ENCODE measurements around the gene TNFRSF25. TPM values are rescaled to one million over a fixed set of nuclear protein-coding genes. Genes with fewer than 3 reads are reported as not detected.

The TNFRSF25 gene
- total and polyA plus RNA-seq, 10 of the 15 experiments (the other 5 are each of a cell fraction or from before 2014, with no cell fraction given) = 0.23 to 8.6 (median 0.46) TPM; not detected in 5

- Histone ChIP-seq H3K4me3 (no peak overlapping the region), H3K9me3 (replicated peaks; ENCODE audit: control insufficient read depth, insufficient read depth, low read length) (no peaks in the 10 kb centered on the region), H3K27me3 (replicated peaks in 1 of 2; ENCODE audit: control insufficient read depth in 2 of 2, insufficient read depth in 2 of 2, low read length in 1 of 2) (no peaks in the 10 kb centered on the region; a peak in 1 of 4 replicates), H3K4me1 (ENCODE audit: control insufficient read depth, insufficient read depth, low read length) (no peaks in the 10 kb centered on the region), H3K9ac (ENCODE audit: control insufficient read depth, insufficient read depth, low read length) (no peak overlapping the region), H3K79me2 (ENCODE audit: control insufficient read depth, insufficient read depth, low read length) (no peaks in the 10 kb centered on the region), H4K20me1 (ENCODE audit: control insufficient read depth, insufficient read depth) (no peaks in the 10 kb centered on the region), H3K36me3 (ENCODE audit: control insufficient read depth in 2 of 2, insufficient read depth in 2 of 2, low read length in 1 of 2) (no peaks in the 10 kb centered on the region), H2AFZ (ENCODE audit: control insufficient read depth, low read depth, low read length) (no peak overlapping the region), H3K4me2 (ENCODE audit: control insufficient read depth, insufficient read depth) (no peak overlapping the region), H3K27ac (ENCODE audit: control insufficient read depth, insufficient read depth) (no peak overlapping the region)
- ChIA-PET SMC1A (ENCODE audit: uncharacterized antibody, unreplicated experiment) (interaction anchor here (0.9 to 1.5 kb wide), 3 partner anchors 11 to 23 kb away, joined by 3 read pairs; partner anchors contain the start of gene PLEKHG5), POLR2A (interaction anchor here (1.0 kb wide), 1 partner anchor 106 kb away, joined by 3 read pairs; no protein-coding TSS in a partner anchor), RAD21 (ENCODE audit: unreplicated experiment) (interaction anchor here (1.1 to 1.4 kb wide), 3 partner anchors 11 to 42 kb away, joined by 3 to 6 read pairs (median 3); partner anchors contain the start of gene TAS1R1), CTCF (interaction anchor here (1.0 to 3.5 kb wide), 8 partner anchors 9 to 308 kb away, joined by 3 to 25 read pairs (median 4); partner anchors contain the start of gene PLEKHG5)
- BruUV-seq (replicated peaks) = no TSS peak
- in situ Hi-C loops (cut with MboI) = no loop called here
- WGBS (ENCODE audit: insufficient coverage, insufficient replicate concordance, low lambda C conversion rate, missing lambda C conversion rate) = 30% methylated on average over 9 of the region's 9 CpGs
- peak; percentile 90 for ATAC-seq
- intact Hi-C loops (cut with micrococcal nuclease; ENCODE audit: unreplicated experiment) = no loop called here
- TF ChIP-seq SUPT20H (IDR thresholded peaks at IDR 0.05; ENCODE audit: borderline replicate concordance, control insufficient read depth, low read depth, low read length) (no peak), IKZF1 (conservative IDR thresholded peaks at IDR 0.05) (peak; percentile 29; the same call in 1 of the 2 replicates)
- no peak for FAIRE-seq
- DNase-seq (ENCODE audit: low read depth, low spot score) = no peak
Measured at GRCh38 chr1:6513320-6513801, 47.4 kb upstream of the TNFRSF25 start.

GRCh38 chr1:6512908-6513280 is 46.9 kb upstream of the TNFRSF25 start:
- Histone ChIP-seq H3K9me3 (replicated peaks; ENCODE audit: control insufficient read depth, insufficient read depth, low read length) (no peaks in the 10 kb centered on the region), H3K4me1 (ENCODE audit: control insufficient read depth, insufficient read depth, low read length) (no peaks in the 10 kb centered on the region), H2AFZ (ENCODE audit: control insufficient read depth, low read depth, low read length) (no peak overlapping the region), H4K20me1 (ENCODE audit: control insufficient read depth, insufficient read depth) (no peaks in the 10 kb centered on the region), H3K36me3 (ENCODE audit: control insufficient read depth in 2 of 2, insufficient read depth in 2 of 2, low read length in 1 of 2) (no peaks in the 10 kb centered on the region), H3K27me3 (replicated peaks in 1 of 2; ENCODE audit: control insufficient read depth in 2 of 2, insufficient read depth in 2 of 2, low read length in 1 of 2) (no peaks in the 10 kb centered on the region; a peak in 1 of 4 replicates), H3K4me2 (ENCODE audit: control insufficient read depth, insufficient read depth) (no peak overlapping the region), H3K79me2 (ENCODE audit: control insufficient read depth, insufficient read depth, low read length) (no peaks in the 10 kb centered on the region), H3K4me3 (no peak overlapping the region), H3K9ac (ENCODE audit: control insufficient read depth, insufficient read depth, low read length) (no peak overlapping the region), H3K27ac (ENCODE audit: control insufficient read depth, insufficient read depth) (no peak overlapping the region)
- ChIA-PET POLR2A (interaction anchor here (1.0 kb wide), 1 partner anchor 107 kb away, joined by 3 read pairs; no protein-coding TSS in a partner anchor), SMC1A (ENCODE audit: uncharacterized antibody, unreplicated experiment) (interaction anchor here (0.9 to 1.5 kb wide), 3 partner anchors 10 to 22 kb away, joined by 3 read pairs; partner anchors contain the start of gene PLEKHG5), RAD21 (ENCODE audit: unreplicated experiment) (interaction anchor here (1.1 to 1.4 kb wide), 3 partner anchors 12 to 42 kb away, joined by 3 to 6 read pairs (median 3); partner anchors contain the start of gene TAS1R1), CTCF (interaction anchor here (1.0 to 3.5 kb wide), 8 partner anchors 9 to 308 kb away, joined by 3 to 25 read pairs (median 4); partner anchors contain the start of gene PLEKHG5)
- intact Hi-C loops (cut with micrococcal nuclease; ENCODE audit: unreplicated experiment) = no loop called here
- ATAC-seq (no peak), FAIRE-seq (no peak), DNase-seq (ENCODE audit: low read depth, low spot score) (no peak)
- WGBS (ENCODE audit: insufficient coverage, insufficient replicate concordance, low lambda C conversion rate, missing lambda C conversion rate) = 38% methylated on average over 8 of the region's 8 CpGs
- no TSS peak for BruUV-seq (replicated peaks)
- in situ Hi-C loops (cut with MboI) = no loop called here
- no peak for TF ChIP-seq TAF1 (IDR thresholded peaks at IDR 0.05; ENCODE audit: borderline replicate concordance, low read depth, low read length)
- TF ChIP-seq, protein P1, sequence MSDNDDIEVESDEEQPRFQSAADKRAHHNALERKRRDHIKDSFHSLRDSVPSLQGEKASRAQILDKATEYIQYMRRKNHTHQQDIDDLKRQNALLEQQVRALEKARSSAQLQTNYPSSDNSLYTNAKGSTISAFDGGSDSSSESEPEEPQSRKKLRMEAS (IDR thresholded peaks at IDR 0.05; ENCODE audit: low read depth, low read length) = no peak
- TF ChIP-seq TCF3 (IDR thresholded peaks at IDR 0.05; ENCODE audit: borderline replicate concordance, insufficient read depth, low read depth, low read length) = no peak
- TF ChIP-seq ZBTB33 (IDR thresholded peaks at IDR 0.05) = no peak
- TF ChIP-seq STAT1 (conservative IDR thresholded peaks at IDR 0.05) = no peak
- no peak for TF ChIP-seq SREBF2 (IDR thresholded peaks at IDR 0.05; ENCODE audit: low read length)
- TF ChIP-seq ATF2 (IDR thresholded peaks at IDR 0.05; ENCODE audit: low read length) = no peak
- TF ChIP-seq KLF5 (IDR thresholded peaks at IDR 0.05; ENCODE audit: partially characterized antibody) = no peak
- TF ChIP-seq PAX5 (IDR thresholded peaks at IDR 0.05; ENCODE audit: borderline replicate concordance, low read depth, low read length) = no peak
- no peak for TF ChIP-seq FOS (IDR thresholded peaks at IDR 0.05; ENCODE audit: borderline replicate concordance, extremely low read depth, insufficient read length)
- TF ChIP-seq IKZF1 (conservative IDR thresholded peaks at IDR 0.05) = no peak
- no peak for TF ChIP-seq NFXL1 (IDR thresholded peaks at IDR 0.05; ENCODE audit: borderline replicate concordance)
- TF ChIP-seq RUNX3 (IDR thresholded peaks at IDR 0.05; ENCODE audit: low read length) = no peak
